Dedifferentiated amniotic fluid mesenchymal stem cell (primary cell): ENCODE results near the gene VSIG2.
"Not testable (repeated sequence)": the region's sequence is repeated elsewhere in the genome, so short reads cannot be mapped to it uniquely, and the experiment has no call there.

Experiments used
- DNase-seq: peaks from one replicate; pipeline ENCODE4 v3.0.0-alpha.2; 2016; ENCODE audit errors: extremely low spot score

The VSIG2 gene, protein sequence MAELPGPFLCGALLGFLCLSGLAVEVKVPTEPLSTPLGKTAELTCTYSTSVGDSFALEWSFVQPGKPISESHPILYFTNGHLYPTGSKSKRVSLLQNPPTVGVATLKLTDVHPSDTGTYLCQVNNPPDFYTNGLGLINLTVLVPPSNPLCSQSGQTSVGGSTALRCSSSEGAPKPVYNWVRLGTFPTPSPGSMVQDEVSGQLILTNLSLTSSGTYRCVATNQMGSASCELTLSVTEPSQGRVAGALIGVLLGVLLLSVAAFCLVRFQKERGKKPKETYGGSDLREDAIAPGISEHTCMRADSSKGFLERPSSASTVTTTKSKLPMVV

DNA sequence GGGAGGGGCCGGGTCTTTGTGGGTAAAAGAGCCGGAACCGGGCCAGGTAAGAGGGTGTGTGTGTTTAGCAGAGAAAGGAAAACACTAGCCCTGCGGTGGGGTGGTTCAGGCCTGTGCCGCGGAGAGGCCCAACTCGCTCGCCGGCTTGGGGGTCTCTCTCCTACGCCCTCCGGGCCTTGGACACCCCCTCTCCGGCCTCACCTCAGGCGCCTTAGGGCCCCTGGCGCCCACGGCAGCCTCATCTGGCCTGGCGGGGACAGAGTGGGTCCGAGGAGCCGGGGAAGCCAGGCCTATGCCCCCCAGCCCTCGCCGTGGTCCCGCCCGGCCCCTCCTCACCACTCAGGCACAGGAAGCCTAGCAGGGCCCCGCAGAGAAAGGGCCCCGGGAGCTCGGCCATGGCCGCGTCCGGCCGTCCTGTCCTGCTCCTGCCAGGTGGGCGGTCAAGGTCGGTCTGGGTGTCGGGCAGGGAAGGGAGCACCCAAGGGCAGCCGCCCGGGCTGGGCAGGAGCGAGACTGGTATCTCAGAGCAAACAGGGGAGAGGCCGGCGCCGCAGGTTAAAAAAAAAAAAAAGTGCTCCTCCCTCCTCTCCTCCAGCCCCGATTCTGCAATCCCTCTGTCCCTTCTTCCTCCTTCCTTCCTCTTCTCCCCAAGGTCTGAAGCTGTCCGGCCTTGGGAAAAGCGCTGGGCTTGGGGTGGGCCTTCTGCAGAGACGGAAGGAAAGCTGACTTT is at the start of gene VSIG2:
VSIG2 (minus strand) TSS at position 515 of the 730 bp plus-strand sequence; CDS start at position 397, 118 bp downstream.
- DNase-seq: no peak

DNA sequence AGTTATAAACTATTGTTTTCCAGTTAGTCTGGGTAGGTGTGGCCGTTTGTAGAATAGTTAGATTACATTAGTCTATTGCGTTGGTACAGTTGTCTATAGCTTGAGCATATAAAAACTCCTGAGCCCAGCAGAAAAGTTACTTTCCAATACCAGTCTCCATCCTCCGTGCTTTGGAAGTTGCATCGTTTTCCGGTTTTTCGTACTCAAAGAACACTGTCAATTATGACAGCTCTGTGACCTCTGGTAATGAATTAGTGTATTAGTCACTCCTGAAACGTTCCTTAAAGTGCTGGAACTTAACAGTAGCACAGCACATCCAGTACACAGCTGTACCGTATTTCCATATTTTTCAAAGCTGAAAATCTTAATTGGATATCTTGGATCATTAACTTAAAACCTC is 49.0 kb upstream of the VSIG2 start:
- no peak for DNase-seq

DNA sequence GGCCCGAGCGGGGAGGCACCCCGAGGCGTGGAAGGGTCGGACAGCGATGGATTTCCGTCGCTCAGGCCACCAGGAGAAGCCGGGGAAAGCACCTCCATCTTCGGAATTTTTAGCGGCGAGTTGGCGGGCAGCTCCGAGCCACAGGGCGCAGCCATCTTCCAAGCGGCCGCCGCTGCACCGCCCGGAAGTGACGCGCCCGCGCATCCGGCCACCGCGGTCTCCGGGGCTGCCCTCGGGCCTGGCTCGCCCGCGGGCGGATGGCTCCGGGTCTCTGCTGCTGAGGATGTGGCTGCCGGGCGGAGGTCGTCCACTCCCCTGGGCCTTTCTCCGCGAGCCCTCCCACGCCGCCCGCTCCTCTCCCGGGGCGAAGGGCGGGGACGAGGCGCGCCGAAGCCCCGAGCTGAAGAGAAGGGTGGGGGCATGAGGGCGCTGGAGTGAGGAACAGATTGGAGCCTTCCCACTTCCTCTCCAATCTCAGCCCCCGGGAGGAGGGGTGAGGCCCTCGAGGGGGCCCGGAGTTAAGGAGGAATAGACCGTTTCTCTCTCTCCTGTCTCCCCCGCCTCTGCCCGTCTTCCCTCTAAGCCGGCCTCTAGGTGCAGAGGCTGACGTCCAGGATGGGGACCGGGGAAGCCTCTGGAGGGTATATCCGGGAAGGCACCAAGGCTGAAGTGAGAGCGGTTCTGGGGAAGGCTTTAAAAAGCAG is 48.3 kb upstream of the VSIG2 start, which contains the start of gene MSANTD2:
MSANTD2 (minus strand) TSS at position 181 of the 704 bp plus-strand sequence; CDS start at position 155, 26 bp downstream.
- DNase-seq: peak; percentile 87

DNA sequence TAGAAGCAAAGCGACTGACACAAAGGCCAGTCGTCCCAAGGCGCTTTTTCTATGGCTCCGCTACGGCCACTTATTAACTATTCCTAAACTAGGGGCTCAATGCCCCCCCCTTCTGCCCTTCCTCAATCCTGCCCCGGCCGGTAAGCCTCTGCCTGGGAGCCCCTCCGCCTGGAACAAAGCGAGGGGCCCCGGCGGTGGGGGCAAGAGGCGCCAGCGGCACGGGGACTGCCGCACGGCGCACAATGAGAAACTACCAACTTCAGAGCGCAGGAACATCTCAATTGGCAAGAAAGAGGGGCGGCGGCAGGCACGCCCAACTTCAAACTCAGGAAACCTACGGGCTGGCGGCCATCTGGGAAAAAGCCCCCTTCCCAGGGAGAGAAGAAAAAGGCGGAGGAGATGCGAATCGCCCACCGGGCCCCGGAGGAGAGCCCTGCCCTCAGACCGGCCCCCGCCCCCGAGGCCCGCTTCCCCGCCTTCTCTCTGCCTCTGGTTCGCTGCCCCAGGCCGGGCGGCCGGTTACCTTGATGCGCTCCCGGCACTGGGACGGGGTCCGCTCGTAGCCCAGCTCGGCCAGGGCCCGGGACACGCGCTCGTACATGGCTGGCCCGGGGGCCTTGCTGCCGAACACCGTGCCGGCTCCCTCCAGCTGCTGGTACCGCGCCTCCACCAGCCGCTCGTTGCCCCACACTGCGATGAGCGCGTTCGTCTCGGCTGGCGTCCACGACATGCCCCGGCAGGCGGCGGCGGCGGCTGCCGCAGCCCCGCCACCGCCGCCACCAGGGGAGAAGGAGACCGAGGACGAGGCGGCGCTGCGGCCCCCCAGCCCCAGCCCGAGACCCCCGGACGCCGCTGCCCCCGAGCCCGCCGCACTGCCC is 47.5 kb upstream of the VSIG2 start:
- DNase-seq: no peak

DNA sequence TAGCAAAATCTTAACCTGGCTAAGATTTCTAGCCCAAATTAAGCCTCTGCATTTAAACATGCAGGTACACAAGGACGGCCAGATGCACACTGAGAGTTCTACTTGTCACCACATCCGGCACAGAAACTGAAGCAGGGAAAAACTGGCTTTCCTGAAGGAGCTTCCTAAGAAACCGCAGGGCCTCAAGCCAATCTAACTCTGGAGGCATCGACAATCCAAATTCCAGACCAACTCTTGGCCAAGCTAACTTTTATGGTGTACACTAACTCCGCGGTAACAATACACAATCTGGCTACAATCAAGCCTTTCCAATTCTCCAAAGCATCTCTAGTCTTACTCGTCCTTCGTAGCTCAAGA is 46.9 kb upstream of the VSIG2 start:
- DNase-seq: peak; percentile 42

DNA sequence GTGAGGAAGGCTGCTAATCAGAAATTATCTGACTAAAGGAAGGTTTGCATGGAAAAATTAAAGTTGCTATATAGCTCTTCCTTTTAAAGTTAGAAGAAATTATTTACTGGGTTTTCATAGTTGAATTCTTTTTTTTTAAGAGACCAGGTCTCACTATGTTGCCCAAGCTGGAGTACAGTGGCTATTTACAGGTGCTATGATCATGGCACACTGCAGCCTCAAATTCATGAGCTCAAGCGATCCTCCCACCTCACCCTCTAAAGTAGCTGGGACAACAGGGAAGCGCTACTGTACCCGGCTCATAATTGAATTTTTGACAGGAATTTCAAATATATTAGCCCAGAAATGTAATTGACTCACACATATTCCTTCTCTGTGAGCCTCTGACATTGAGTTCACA is 44.3 kb upstream of the VSIG2 start:
- DNase-seq: no peak

DNA sequence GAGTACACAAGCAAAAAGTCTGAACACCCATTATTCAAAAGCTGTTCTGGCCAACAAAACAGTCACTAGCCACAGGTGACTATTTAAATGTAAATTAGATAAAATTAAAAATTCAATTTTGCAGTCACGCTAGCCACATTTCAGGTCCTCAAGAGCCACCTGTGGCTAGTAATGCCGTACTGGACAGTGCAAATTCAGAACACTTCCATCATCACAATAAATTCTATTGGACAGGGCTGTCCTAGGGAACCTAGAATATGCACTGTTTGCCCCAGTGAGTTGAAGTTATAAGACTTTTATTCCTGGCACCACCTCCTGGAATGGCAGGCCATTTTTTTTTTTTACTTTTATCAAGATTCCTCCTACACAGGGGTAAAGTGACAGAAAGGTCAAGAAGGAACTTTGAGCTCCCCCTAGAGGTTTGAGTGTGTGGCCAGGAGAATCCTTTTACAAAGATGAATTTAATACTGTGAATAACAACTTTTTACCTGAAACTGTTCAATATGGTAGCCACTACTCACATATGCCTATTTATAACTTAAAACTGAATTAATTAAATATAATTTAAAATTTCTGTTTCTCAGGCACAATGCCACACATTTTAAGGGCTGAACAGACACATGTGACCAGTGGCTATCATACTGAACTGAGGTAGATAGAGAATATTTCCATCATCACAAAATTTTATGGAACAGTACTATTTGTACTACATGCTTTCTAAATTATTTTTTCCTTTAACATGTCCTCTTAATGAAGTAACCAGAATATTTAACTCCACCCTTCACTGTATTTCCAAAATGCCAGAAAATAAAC is 41.6 kb upstream of the VSIG2 start:
- DNase-seq: no peak

DNA sequence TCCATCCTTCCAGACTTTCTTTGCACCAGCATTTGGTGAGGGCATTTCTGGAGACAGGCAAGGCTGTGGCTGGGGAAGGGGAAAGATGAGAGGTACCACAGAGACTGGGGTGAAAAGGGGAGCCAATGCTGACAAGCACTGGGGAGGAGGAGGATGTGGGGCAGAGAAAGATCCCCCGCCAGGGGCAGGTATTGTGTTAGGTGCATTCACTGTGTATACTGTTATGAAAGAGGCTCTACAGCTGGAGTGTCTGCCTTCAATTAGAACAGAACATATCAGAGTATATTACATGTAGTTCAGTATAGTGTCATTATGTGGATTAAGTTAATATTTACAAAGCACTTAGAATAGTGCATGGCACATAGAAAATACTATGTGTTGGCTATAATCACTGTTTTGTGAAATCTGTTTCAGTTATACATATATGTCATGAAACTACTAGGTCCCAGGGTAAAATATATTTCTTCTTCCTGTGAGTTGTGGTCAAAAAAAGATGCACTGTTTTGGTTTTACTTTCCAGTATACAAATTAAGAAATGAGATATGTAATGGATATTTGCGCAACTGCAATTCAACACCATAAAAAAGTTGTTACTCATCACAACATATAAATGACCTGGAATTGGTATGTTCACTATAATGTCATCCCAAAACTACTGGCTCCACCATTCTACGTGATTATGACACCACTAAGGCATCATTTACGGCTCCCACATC is 39.7 kb upstream of the VSIG2 start:
- no peak for DNase-seq

DNA sequence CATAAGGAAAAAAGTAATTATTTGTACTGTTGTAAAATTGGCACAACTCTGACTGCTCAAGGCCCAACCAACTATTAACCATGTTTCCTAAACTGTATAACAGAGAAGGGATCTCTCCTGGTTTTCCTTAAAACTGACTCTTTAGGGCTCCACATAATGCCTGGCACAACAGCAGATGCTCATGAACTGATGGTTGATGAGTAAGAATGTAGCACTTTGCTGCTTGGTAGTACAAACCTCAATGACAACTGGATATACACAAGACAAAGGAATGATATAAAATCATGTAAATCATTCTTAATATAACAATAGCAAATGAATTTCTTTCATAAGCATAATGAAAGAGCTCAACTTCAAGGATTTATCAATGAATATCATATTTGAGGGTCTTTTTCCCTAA is 36.5 kb upstream of the VSIG2 start:
- no peak for DNase-seq

DNA sequence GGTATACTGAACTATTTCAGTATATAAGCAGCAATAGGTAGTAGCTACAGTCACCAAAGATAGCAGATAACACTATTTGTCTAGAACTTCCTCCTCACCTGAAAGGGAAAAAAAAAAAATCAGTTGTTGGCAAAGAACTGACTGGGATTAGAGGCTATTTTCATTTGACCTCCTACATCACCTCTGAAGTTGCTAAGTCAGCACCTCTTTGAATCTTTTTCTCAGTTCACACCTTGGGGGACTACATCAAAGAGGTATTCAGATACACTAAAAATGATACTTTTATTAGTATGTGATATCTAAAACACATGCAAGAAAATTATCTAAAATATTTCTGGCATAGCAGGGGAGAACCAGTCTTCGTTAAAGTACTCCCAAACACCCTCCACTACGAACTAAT is 32.0 kb upstream of the VSIG2 start:
- no peak for DNase-seq

DNA sequence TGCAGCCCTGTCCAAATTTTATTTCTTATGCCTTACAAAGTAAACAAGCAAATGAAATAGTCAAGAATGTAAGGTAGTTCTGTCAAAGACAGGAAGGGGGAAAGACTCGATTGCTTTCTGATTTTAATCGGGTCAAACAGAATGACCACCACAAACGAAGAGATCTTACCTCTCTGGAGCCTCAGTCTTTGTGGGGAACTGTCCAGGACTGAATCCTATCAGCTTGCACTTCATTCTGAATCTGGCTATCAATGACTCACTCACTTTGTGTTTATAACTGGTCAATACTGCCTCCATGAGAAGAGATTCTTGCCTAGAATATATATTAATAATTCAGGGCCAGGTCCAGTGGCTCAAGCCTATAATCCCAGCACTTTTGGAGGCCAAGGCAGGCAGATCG is 30.9 kb upstream of the VSIG2 start:
- no peak for DNase-seq

DNA sequence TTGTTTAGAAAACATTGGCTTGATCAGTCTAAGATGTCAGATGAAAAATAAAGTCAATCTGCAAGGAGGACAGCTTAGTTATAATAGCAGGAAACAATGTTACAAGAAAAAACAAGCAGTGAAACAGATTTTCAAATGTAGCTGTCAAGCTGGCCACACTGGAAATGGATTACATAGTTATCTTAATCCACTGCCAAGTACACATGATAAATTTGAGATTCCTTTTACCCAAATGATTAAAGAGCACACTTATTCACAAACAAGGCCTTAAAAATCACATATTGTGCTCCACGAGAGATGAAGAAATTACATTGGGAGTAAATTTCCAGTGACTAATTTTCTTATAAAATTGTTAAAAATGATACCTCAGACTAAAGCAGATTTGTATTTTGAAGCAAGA is 27.5 kb upstream of the VSIG2 start:
- DNase-seq: no peak

DNA sequence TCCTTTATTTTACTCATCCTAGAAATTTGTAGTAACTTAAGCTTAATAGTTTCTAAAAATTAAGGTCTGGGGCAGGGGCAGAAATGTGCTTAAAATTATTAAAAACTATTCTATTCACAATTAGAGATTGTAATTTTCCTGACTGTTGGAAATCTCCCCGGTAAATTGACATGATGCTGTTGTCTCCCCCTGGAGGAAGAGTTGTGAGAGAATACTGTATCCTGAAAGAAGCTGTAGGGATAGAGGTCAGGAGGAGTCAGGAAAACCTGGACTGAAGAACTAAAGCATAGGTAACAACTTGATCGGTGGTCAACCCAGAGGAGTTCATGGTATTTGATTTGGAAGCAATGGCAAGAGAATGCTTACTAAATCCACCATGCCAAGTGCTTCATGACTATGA is 26.2 kb upstream of the VSIG2 start:
- DNase-seq: no peak

DNA sequence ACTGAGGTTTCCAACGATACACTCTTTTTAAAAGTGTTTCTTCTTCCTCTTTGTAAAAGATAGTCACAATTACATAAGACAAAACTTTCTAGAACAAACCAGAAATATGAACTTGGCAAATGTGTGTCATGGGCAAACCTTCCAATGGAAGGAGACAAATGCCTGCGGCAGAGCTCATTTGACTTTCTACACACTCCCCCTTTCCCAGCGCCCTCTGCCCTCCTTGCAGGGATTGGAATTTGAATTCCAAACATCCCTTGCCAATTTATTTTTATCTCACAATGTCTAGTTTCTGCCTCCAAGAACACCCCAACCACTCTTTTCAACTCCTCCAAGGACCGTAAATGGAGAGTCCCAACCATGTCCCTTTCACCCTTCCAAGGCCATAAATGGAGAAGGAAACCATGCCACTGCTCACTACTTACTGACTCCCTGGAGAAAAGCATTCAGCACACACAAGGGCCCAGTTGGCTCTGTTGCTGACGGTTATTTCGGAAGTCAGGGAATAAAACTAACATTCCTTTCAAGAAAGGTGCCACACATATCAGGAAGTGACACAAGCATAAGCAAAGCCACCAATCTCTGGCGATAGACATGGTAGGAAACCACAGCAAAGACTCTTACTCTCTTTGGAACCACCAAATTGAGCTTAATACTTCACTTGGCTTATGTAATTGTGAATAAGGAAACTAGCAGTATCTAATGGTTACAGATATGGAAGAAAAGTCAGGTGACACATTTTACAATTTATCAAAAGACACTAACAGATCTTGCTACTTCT is 25.0 kb upstream of the VSIG2 start:
- no peak for DNase-seq

DNA sequence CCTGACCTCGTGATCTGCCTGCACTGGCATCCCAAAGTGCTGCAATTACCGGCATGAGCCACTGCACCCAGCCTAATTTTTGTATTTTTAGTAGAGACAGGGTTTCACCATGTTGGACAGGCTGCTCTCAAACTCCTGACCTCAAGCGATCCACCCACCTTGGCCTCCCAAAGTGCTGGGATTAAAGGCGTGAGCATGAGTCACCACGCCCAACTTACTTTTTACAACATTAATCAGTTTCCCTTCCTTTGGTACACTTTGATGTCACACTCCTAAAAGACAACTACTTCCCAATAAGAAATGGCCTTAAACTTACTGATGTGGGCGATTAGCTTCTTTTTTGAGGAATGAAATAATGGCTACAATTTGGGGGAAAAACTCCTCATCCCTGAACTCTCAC is 18.9 kb upstream of the VSIG2 start:
- not testable (repeated sequence) for DNase-seq

DNA sequence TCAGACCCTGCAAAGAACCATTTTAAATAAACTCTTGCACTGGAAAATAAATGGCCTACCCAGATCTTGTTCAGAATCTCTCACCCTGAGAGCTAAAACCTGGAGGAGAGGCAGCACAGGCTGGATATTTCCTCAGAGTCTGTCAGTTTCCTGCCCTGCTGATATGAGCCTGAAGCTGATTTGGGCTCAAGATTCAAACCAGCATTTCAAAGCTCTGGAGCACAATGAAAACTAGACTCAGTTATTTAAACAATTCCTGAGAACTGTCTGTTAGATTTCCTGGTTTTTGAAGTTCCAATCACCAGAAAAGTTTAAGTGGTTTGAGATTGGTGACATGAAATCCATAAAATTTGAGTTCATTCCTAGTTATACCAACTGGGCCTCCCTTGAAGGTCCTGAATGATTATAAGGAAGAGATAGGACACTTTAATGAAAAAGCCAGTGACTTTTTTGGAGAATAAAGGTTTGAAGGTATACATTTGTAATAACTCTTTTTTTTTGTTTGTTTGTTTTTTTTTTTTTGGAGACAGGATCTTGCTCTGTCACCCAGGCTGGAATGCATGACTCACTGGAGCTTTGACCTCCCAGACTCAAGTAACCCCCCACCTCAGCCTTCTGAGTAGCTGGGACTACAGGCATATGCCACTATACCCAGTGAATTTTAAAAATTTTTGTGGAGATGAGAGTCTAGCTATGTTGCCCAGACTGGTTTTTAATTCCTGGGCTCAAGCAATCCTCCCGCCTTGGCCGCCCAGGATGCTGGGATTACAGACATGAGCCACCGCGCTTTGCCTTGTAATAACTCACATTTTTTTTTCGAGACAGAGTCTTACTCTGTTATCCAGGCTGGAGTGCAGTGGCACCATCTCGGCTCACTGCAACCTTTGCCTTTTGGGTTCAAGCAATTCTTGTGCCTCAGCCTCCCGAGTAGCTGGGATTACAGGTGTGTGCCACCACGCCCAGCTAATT is 18.0 kb upstream of the VSIG2 start:
- no peak for DNase-seq

DNA sequence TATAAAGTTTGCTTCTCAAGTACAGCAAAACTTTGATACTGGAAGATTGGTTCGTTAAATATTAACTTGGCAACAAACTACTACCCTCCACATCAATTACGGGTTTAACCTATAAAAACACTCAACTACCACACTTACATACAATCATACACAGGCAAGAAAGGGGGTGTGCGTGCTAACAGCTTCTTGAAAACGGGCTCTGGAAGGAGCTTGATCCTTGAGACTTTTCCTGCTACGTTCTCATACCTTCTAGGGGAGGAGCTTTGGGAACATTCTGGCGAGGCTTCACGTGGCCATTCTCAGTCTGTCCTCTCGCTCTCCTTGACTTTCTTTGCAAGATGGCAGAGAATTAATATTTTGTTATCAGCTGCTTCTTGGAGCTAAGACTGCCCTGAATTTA is 16.9 kb upstream of the VSIG2 start:
- no peak for DNase-seq

DNA sequence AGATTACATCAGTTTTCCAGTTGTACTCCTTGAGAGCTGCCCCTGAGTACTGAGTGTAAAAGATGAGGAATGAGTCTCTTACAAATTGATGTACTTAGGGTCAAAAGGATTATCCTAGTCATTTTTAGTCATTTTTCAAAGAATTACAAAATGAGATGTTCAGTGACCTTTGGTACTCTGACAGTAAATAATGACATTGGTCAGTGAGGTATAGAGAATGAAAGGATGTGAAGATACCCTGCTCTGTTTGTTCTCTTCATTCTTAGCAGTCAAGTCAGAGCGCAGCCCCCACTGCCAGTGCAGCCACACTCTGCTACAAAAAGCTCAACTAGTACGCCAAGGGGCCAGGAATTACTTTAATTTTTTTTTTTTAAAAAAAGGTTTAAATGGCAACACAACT is 14.1 kb upstream of the VSIG2 start:
- no peak for DNase-seq
